EH (cell line): ENCODE measurements around the gene ANKS1A.

Experiments used
- DNase-seq: peaks from one replicate; pipeline ENCODE4 v3.0.0-alpha.2; 2015; ENCODE audit warnings: low read depth

ANKS1A gene

GRCh38 chr6:35072051-35072697, 183.1 kb downstream of the ANKS1A start:
- DNase-seq = no peak

GRCh38 chr6:35072698-35073055, 183.6 kb downstream of the ANKS1A start:
- DNase-seq = no peak

- no peak for DNase-seq
Observed at GRCh38 chr6:35073211-35073610, 184.2 kb downstream of the ANKS1A start.

GRCh38 chr6:35073766-35074471, 184.9 kb downstream of the ANKS1A start:
- DNase-seq = no peak

GRCh38 chr6:35076997-35077712, 188.1 kb downstream of the ANKS1A start:
- no peak for DNase-seq

GRCh38 chr6:35077713-35078105, 188.7 kb downstream of the ANKS1A start:
- no peak for DNase-seq

- DNase-seq = no peak
Observed at GRCh38 chr6:35078226-35078850, 189.3 kb downstream of the ANKS1A start.

- no peak for DNase-seq
Observed at GRCh38 chr6:35078896-35079295, 189.8 kb downstream of the ANKS1A start.

- no peak for DNase-seq
Observed at GRCh38 chr6:35079311-35080000, 190.4 kb downstream of the ANKS1A start.

- DNase-seq = no peak
Observed at GRCh38 chr6:35080016-35080680, 191.1 kb downstream of the ANKS1A start.

- DNase-seq = no peak
Observed at GRCh38 chr6:35080821-35081425, 191.9 kb downstream of the ANKS1A start.

- no peak for DNase-seq
Observed at GRCh38 chr6:35081426-35081851, 192.4 kb downstream of the ANKS1A start.

- no peak for DNase-seq
Observed at GRCh38 chr6:35082046-35082732, 193.1 kb downstream of the ANKS1A start.

GRCh38 chr6:35082733-35083403, 193.8 kb downstream of the ANKS1A start:
- no peak for DNase-seq

GRCh38 chr6:35083507-35083906, 194.5 kb downstream of the ANKS1A start:
- DNase-seq = no peak

- DNase-seq = no peak
Observed at GRCh38 chr6:35084041-35084491, 195.0 kb downstream of the ANKS1A start.

GRCh38 chr6:35084511-35085203, 195.6 kb downstream of the ANKS1A start:
- DNase-seq = no peak

GRCh38 chr6:35085359-35086281, 196.6 kb downstream of the ANKS1A start:
- no peak for DNase-seq
